H1 (cell line): Measurements from ENCODE around the gene PLCB4. TPM values are rescaled to one million over a fixed set of nuclear protein-coding genes. Genes with fewer than 3 reads are reported as not detected.

Source experiments
- CTCF ChIA-PET: fragments of 300-600 bp; sonication (Branson Sonifier 250); formaldehyde crosslinking; loops from one replicate; lab custom pipeline; 2021; ENCODE audit not compliant: partially characterized antibody; lab: Charles Lee
- POLR2A ChIA-PET: fragments of 300-600 bp; sonication (Branson Sonifier 250); formaldehyde crosslinking; loops from one replicate; lab custom pipeline; 2021; ENCODE audit warnings: inconsistent platforms; ENCODE audit not compliant: partially characterized antibody; lab: Charles Lee
- DNase-seq, 2 experiments: peaks; one replicate each; pipeline versions ENCODE4 v3.0.0 to v3.0.0-alpha.2; 2010 to 2022; ENCODE audit warnings: low spot score in 2 of 2, low read depth in 1 of 2, mixed read lengths in 1 of 2
- FAIRE-seq: peaks from 2 replicates; lab custom pipeline; 2011; peaks lifted over from hg19 to GRCh38; lab: Jason Lieb, UNC
- H2AFZ ChIP-seq: 2 replicates; pipeline ENCODE4 v1.8.1; 2012; ENCODE audit warnings: low read length, inconsistent platforms
- H2AK5ac ChIP-seq: 2 replicates; pipeline ENCODE4 v1.6.1; 2013; ENCODE audit warnings: low read depth, low read length
- H2BK120ac ChIP-seq: replicated peaks from 2 replicates; pipeline ENCODE3; 2013; ENCODE audit warnings: low read depth, low read length, inconsistent platforms
- H2BK12ac ChIP-seq: 2 replicates; pipeline ENCODE4 v1.6.1; 2013; ENCODE audit warnings: low read depth, low read length
- H2BK15ac ChIP-seq: 2 replicates; pipeline ENCODE4 v1.6.1; 2013; ENCODE audit warnings: low read length
- H2BK20ac ChIP-seq: 2 replicates; pipeline ENCODE4 v1.6.1; 2013; ENCODE audit warnings: low read length
- H2BK5ac ChIP-seq: 2 replicates; pipeline ENCODE4 v1.6.1; 2013; ENCODE audit warnings: low read depth, low read length
- H3K14ac ChIP-seq: 2 replicates; pipeline ENCODE4 v1.6.1; 2013; ENCODE audit warnings: inconsistent platforms; ENCODE audit not compliant: insufficient read length
- H3K18ac ChIP-seq: 2 replicates; pipeline ENCODE4 v1.6.1; 2013; ENCODE audit warnings: low read length; ENCODE audit errors: extremely low read depth
- H3K23ac ChIP-seq: 2 replicates; pipeline ENCODE4 v1.6.1; 2013; ENCODE audit warnings: inconsistent platforms; ENCODE audit not compliant: insufficient read length
- H3K23me2 ChIP-seq: 2 replicates; pipeline ENCODE4 v1.6.1; 2013; ENCODE audit warnings: low read depth, low read length
- H3K27ac ChIP-seq: 2 replicates; pipeline ENCODE4 v1.6.1; 2011; ENCODE audit warnings: low read depth, low read length, inconsistent platforms
- H3K27me3 ChIP-seq, 4 experiments: replicated peaks in 1 of 4; 1 replicate in 1 of 4; 2 replicates in 3 of 4; pipeline versions ENCODE4 v1.6.1 to v1.8.1; 2011 to 2013; ENCODE audit warnings: low read length in 3 of 4, mild to moderate bottlenecking in 3 of 4, inconsistent platforms in 2 of 4, mixed read lengths in 2 of 4, moderate library complexity in 1 of 4; ENCODE audit not compliant: control insufficient read depth in 3 of 4, insufficient read depth in 3 of 4; ENCODE audit errors: extremely low read depth in 1 of 4
- H3K36me3 ChIP-seq, 4 experiments: 2 replicates each; pipeline versions ENCODE4 v1.6.1 to v1.8.1; 2011 to 2013; ENCODE audit warnings: mild to moderate bottlenecking in 4 of 4, low read length in 3 of 4, moderate library complexity in 2 of 4, control low read depth in 1 of 4, inconsistent platforms in 1 of 4; ENCODE audit not compliant: insufficient read depth in 4 of 4, control insufficient read depth in 2 of 4
- H3K4ac ChIP-seq: replicated peaks from 2 replicates; pipeline ENCODE3; 2013; ENCODE audit warnings: low read length, low read depth, mixed read lengths, inconsistent platforms; ENCODE audit not compliant: insufficient read length
- H3K4me1 ChIP-seq, 4 experiments: replicated peaks in 1 of 4; 1 replicate in 1 of 4; 2 replicates in 3 of 4; pipeline versions ENCODE4 v1.6.1 to v1.8.1; 2011 to 2013; ENCODE audit warnings: low read length in 3 of 4, inconsistent platforms in 2 of 4, mixed read lengths in 1 of 4; ENCODE audit not compliant: insufficient read depth in 4 of 4, control insufficient read depth in 3 of 4
- H3K4me2 ChIP-seq, 2 experiments: 2 replicates each; pipeline versions ENCODE4 v1.6.1 to v1.8.1; 2011 to 2013; ENCODE audit warnings: low read depth in 2 of 2, low read length in 2 of 2, control low read depth in 1 of 2, inconsistent platforms in 1 of 2, mild to moderate bottlenecking in 1 of 2; ENCODE audit not compliant: insufficient read depth in 1 of 2
- H3K4me3 ChIP-seq, 4 experiments: fragments of 200-600, 300-600 bp in 1 of 4; sonication (generic), shearing (Covaris generic), sonication (Bioruptor Twin) in 1 of 4; 2 replicates each; pipeline versions ENCODE4 v1.5.1 to v1.8.1; 2011 to 2016; ENCODE audit warnings: low read length in 4 of 4, low read depth in 3 of 4, control low read depth in 2 of 4, inconsistent platforms in 2 of 4, mild to moderate bottlenecking in 2 of 4, mixed read lengths in 1 of 4, moderate library complexity in 1 of 4; ENCODE audit not compliant: insufficient read depth in 2 of 4; ENCODE audit errors: extremely low read depth in 1 of 4
- H3K56ac ChIP-seq: replicated peaks from 2 replicates; pipeline ENCODE3; 2013; ENCODE audit warnings: low read depth, mild to moderate bottlenecking, mixed read lengths, low read length, inconsistent platforms; ENCODE audit not compliant: insufficient read length
- H3K79me1 ChIP-seq: 2 replicates; pipeline ENCODE4 v1.6.1; 2013; ENCODE audit warnings: low read depth, low read length, control low read depth
- H3K79me2 ChIP-seq, 2 experiments: 2 replicates each; pipeline versions ENCODE4 v1.6.1 to v1.8.1; 2012 to 2013; ENCODE audit warnings: low read length in 2 of 2, mild to moderate bottlenecking in 2 of 2, inconsistent platforms in 1 of 2; ENCODE audit not compliant: insufficient read depth in 2 of 2, control insufficient read depth in 1 of 2
- H3K9ac ChIP-seq, 4 experiments: replicated peaks in 1 of 4; 1 replicate in 1 of 4; 2 replicates in 3 of 4; pipeline versions ENCODE4 v1.6.1 to v1.8.1; 2011 to 2013; ENCODE audit warnings: low read depth in 3 of 4, low read length in 3 of 4, control low read depth in 2 of 4, mild to moderate bottlenecking in 2 of 4, moderate library complexity in 2 of 4, inconsistent platforms in 1 of 4; ENCODE audit errors: extremely low read depth in 1 of 4
- H3K9me3 ChIP-seq, 2 experiments: 2 replicates each; pipeline versions ENCODE4 v1.6.1 to v1.8.1; 2012 to 2013; ENCODE audit warnings: mild to moderate bottlenecking in 2 of 2, moderate library complexity in 2 of 2, control low read depth in 1 of 2, inconsistent platforms in 1 of 2, low read depth in 1 of 2, low read length in 1 of 2, mixed read lengths in 1 of 2; ENCODE audit not compliant: insufficient read depth in 2 of 2
- H4K20me1 ChIP-seq, 2 experiments: replicated peaks in 1 of 2; 2 replicates each; pipeline versions ENCODE3 to v1.8.1; 2011 to 2013; ENCODE audit warnings: inconsistent platforms in 2 of 2, low read length in 2 of 2, mild to moderate bottlenecking in 1 of 2; ENCODE audit not compliant: insufficient read depth in 2 of 2, control insufficient read depth in 1 of 2
- H4K5ac ChIP-seq: 2 replicates; pipeline ENCODE4 v1.6.1; 2013; ENCODE audit warnings: low read length, low read depth, mixed read lengths, inconsistent platforms; ENCODE audit not compliant: insufficient read length
- H4K8ac ChIP-seq: 2 replicates; pipeline ENCODE4 v1.8.0; 2013; ENCODE audit warnings: mild to moderate bottlenecking, moderate library complexity, low read length, inconsistent platforms; ENCODE audit not compliant: insufficient read depth; ENCODE audit errors: extremely low read depth
- H4K91ac ChIP-seq: replicated peaks from 2 replicates; pipeline ENCODE3; 2013; ENCODE audit warnings: low read length, mixed read lengths, inconsistent platforms; ENCODE audit not compliant: insufficient read length
- CBX5 ChIP-seq: fragments of 300-800, 300-1000 bp; sonication (generic); IDR thresholded peaks from 2 replicates; pipeline ENCODE4 v1.7.1; 2016; ENCODE audit warnings: antibody characterized with exemption, low read length, low read depth
- CEBPB ChIP-seq: IDR thresholded peaks from 2 replicates; pipeline ENCODE4 v1.6.1; 2012; ENCODE audit warnings: low read depth, low read length
- CHD1 ChIP-seq: IDR thresholded peaks from 2 replicates; pipeline ENCODE4 v1.6.1; 2012; ENCODE audit warnings: low read depth, low read length, improper control_type of control experiment
- CHD2 ChIP-seq: IDR thresholded peaks from 2 replicates; pipeline ENCODE4 v1.6.1; 2012; ENCODE audit warnings: low read length, improper control_type of control experiment
- EZH2 ChIP-seq: fragments of 200-600 bp; sonication (generic); IDR thresholded peaks from 2 replicates; pipeline ENCODE4 v1.7.1; 2012; ENCODE audit warnings: low read depth, mild to moderate bottlenecking, moderate library complexity, low read length, inconsistent platforms; ENCODE audit not compliant: severe bottlenecking
- HDAC6 ChIP-seq: IDR thresholded peaks from one replicate; pipeline ENCODE4 v1.7.1; 2012; ENCODE audit warnings: low read depth, mild to moderate bottlenecking, inconsistent platforms, low read length, moderate library complexity
- JUN ChIP-seq: IDR thresholded peaks from 2 replicates; pipeline ENCODE4 v1.6.1; 2011; ENCODE audit warnings: low read depth, mild to moderate bottlenecking, improper control_type of control experiment, low read length
- KDM4A ChIP-seq: IDR thresholded peaks from one replicate; pipeline ENCODE4 v1.7.1; 2012; ENCODE audit warnings: low read depth, mild to moderate bottlenecking, moderate library complexity, low read length, inconsistent platforms; ENCODE audit not compliant: severe bottlenecking
- KDM5A ChIP-seq: fragments of 200-600 bp; IDR thresholded peaks from 2 replicates; pipeline ENCODE4 v1.7.1; 2012; ENCODE audit warnings: mild to moderate bottlenecking, low read length, inconsistent platforms, mixed read lengths
- SP4 ChIP-seq: IDR thresholded peaks from 2 replicates; pipeline ENCODE4 v1.6.1; 2012; ENCODE audit warnings: low read length, inconsistent platforms
- TAF1 ChIP-seq: IDR thresholded peaks from 2 replicates; pipeline ENCODE4 v1.6.1; 2011; ENCODE audit warnings: mild to moderate bottlenecking, low read depth, low read length
- TAF7 ChIP-seq: optimal IDR thresholded peaks from 2 replicates; pipeline ENCODE3; 2011; ENCODE audit warnings: low read depth, mild to moderate bottlenecking, inconsistent platforms, low read length, moderate library complexity, borderline replicate concordance
- WGBS, 2 experiments: shearing (Covaris generic) in 1 of 2; methylation state at CpG; one replicate each; pipeline versions ENCODE4 v1.1.6 to v1.1.7; 2013 to 2015; ENCODE audit warnings: low lambda C conversion rate in 2 of 2, mixed read lengths in 2 of 2, inconsistent platforms in 1 of 2, low coverage in 1 of 2, missing lambda C conversion rate in 1 of 2; ENCODE audit not compliant: insufficient replicate concordance in 2 of 2, insufficient coverage in 1 of 2, insufficient read length in 1 of 2; ENCODE audit errors: extremely low coverage in 1 of 2, missing lambda C conversion rate in 1 of 2; 5-methylcytosine and 5-hydroxymethylcytosine counted together
- polyA plus RNA-seq, 7 experiments: library from polyadenylated mRNA; depleted of rRNA in 3 of 7; stranded (reverse) in 5 of 7; unstranded in 2 of 7; fragments of >200 nt in 5 of 7; fragments of 200-250 nt in 2 of 7; gene quantifications; 1 replicate in 5 of 7; 2 replicates in 1 of 7; 4 replicates in 1 of 7; pipeline versions ENCODE4 v1.2.1 to v1.2.3, GENCODE V29; 2011 to 2013; ENCODE audit warnings: missing spikeins in 2 of 7, mixed read lengths in 2 of 7
- total RNA-seq: library from RNA; stranded (reverse); fragmentation: NEBNext Ultra II Directional; extraction: Animal tissue kit (Norgen Biotek cat#: 25700); gene quantifications from 2 replicates; pipeline ENCODE4 v1.2.1, GENCODE V29; 2021
- TF ChIP-seq, protein P1 (sequence below): IDR thresholded peaks from 2 replicates; pipeline ENCODE4 v1.6.1; 2012; ENCODE audit warnings: inconsistent platforms

PLCB4 gene
- total and polyA plus RNA-seq, 2 of the 8 experiments (the other 6 are each of a cell fraction or from before 2014, with no cell fraction given), result 3.2 to 14.1 TPM

DNA sequence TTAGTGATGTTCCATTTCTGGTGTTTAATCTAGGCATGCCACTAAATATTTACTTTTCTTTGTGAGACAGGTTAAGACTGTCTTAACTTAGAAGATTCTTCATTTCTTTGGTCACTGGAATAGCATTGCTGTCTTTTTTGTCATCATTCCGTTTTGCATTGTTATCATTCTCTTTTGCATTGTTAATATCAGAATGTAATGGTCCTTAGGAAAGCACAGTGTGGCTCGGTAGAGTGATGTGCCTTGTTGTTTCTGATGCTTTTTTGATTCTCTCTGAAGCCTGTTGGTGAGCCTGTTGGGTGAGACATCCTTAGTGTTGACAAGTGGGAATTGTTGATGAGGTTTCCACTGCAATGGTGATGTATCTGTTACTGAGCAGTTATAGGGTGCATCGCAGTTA lies 23.2 kb downstream of the PLCB4 start:
- no peak overlapping the region for H3K4ac ChIP-seq
- no peak overlapping the region for H2BK120ac ChIP-seq
- peaks cover 0 to 23% of the 10 kb centered on the region in 2 experiments; a peak in 2 of 4 replicates for H3K79me2 ChIP-seq
- no peak for DNase-seq
- H3K56ac ChIP-seq, result no peak overlapping the region
- H3K27me3 ChIP-seq, result no peaks in the 10 kb centered on the region
- H4K91ac ChIP-seq, result no peak overlapping the region
- TF ChIP-seq CEBPB (no peak), CHD1 (no peak), CHD2 (no peak), EZH2 (no peak), KDM5A (no peak), SP4 (no peak), HDAC6 (no peak), JUN (no peak), KDM4A (no peak), CBX5 (no peak), TAF1 (no peak), TAF7 (no peak)
- TF ChIP-seq, protein P1, sequence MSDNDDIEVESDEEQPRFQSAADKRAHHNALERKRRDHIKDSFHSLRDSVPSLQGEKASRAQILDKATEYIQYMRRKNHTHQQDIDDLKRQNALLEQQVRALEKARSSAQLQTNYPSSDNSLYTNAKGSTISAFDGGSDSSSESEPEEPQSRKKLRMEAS, result no peak
- H3K9ac ChIP-seq, result no peak overlapping the region
- no peak overlapping the region for H2BK15ac ChIP-seq
- no peak overlapping the region for H2BK5ac ChIP-seq
- H2BK12ac ChIP-seq, result no peak overlapping the region
- no peak overlapping the region for H3K4me2 ChIP-seq
- FAIRE-seq, result no peak
- no peak overlapping the region for H4K8ac ChIP-seq
- WGBS, 2 experiments, result 71% methylated on average over 3 of the region's 3 CpGs; no CpG with 5 or more reads in 1 of the 2 experiments
- H2AK5ac ChIP-seq, result no peak overlapping the region
- no peak overlapping the region for H3K18ac ChIP-seq
- H3K23me2 ChIP-seq, result no peaks in the 10 kb centered on the region
- H3K36me3 ChIP-seq, result no peaks in the 10 kb centered on the region
- H3K14ac ChIP-seq, result no peak overlapping the region
- H2BK20ac ChIP-seq, result no peak overlapping the region
- ChIA-PET POLR2A (interaction anchor here (0.7 to 1.5 kb wide), 2 partner anchors 8 to 19 kb away, joined by 3 to 6 read pairs; no protein-coding TSS in a partner anchor), CTCF (interaction anchor here (0.7 to 2.3 kb wide), 3 partner anchors 12 to 332 kb away, joined by 3 to 6 read pairs (median 4); no protein-coding TSS in a partner anchor)
- no peak overlapping the region for H2AFZ ChIP-seq
- no peaks in the 10 kb centered on the region for H3K9me3 ChIP-seq
- peaks cover 10% of the 10 kb centered on the region; the same call in 1 of the 2 replicates for H3K79me1 ChIP-seq
- H4K20me1 ChIP-seq, result no peaks in the 10 kb centered on the region
- H3K23ac ChIP-seq, result no peak overlapping the region
- H3K27ac ChIP-seq, result no peak overlapping the region
- no peak overlapping the region for H4K5ac ChIP-seq
- H3K4me1 ChIP-seq, result peaks cover 0 to 7% (median 3%) of the 10 kb centered on the region in 4 experiments; a peak in 2 of 7 replicates
- H3K4me3 ChIP-seq, result no peak overlapping the region
